ENCODE results near the gene GPR158. TPM values are rescaled to one million over a fixed set of nuclear protein-coding genes. Genes with fewer than 3 reads are reported as not detected.

GPR158 gene
- total RNA-seq, 1 experiment from 2014 or later: 0.24 TPM

- H4K8ac ChIP-seq (replicated peaks; ENCODE audit: insufficient read length, low read depth, low read length): no peak overlapping the region
- no peaks in the 10 kb centered on the region for H3K27me3 Mint-ChIP-seq (ENCODE audit: low read depth)
- H2BK120ac ChIP-seq (ENCODE audit: low read depth, low read length, poor library complexity, severe bottlenecking): no peak overlapping the region
- no peak for TF ChIP-seq CTCF (conservative IDR thresholded peaks at IDR 0.05)
- H3K4me2 ChIP-seq (ENCODE audit: insufficient read depth, insufficient read length, low read length): no peak overlapping the region
- no peaks in the 10 kb centered on the region for H3K23me2 ChIP-seq (ENCODE audit: insufficient read length, low read depth, low read length, poor library complexity, severe bottlenecking)
- no peak overlapping the region for H3K18ac ChIP-seq (ENCODE audit: insufficient read length, low read depth, low read length)
- H4K5ac ChIP-seq (ENCODE audit: insufficient read length, low read depth, low read length): no peak overlapping the region
- H2BK5ac ChIP-seq (ENCODE audit: insufficient read length, low read length): no peak overlapping the region
- WGBS (ENCODE audit: extremely low coverage, insufficient read length, low lambda C conversion rate): no CpG with 5 or more reads among the region's 3 CpGs
- no peak overlapping the region for H3T11ph ChIP-seq (ENCODE audit: low read length)
- no peak overlapping the region for H3K14ac ChIP-seq (ENCODE audit: insufficient read depth, low read length)
- H4K20me1 ChIP-seq (ENCODE audit: control insufficient read depth, insufficient read depth, insufficient read length): no peaks in the 10 kb centered on the region
- no peak overlapping the region for H2AFZ ChIP-seq (ENCODE audit: low read length)
- H3K56ac ChIP-seq (ENCODE audit: insufficient read length, low read depth, low read length): no peak overlapping the region
- no peaks in the 10 kb centered on the region for H3K79me2 ChIP-seq (ENCODE audit: insufficient read depth, low read length)
- no peak overlapping the region for H2BK12ac ChIP-seq (ENCODE audit: insufficient read length, low read depth, low read length)
- H3K23ac ChIP-seq (ENCODE audit: insufficient read length, low read depth, low read length): no peak overlapping the region
- H3K27ac Mint-ChIP-seq: no peak overlapping the region
- H3K4me1 Mint-ChIP-seq: 0 out of 4 replicates have a peak, but pooled peaks cover 0 to 5% of the 10 kb centered on the region in 2 experiments
- H3K9me3 Mint-ChIP-seq: peaks cover 0 to 4% of the 10 kb centered on the region in 2 experiments; a peak in 1 of 5 replicates
- H2BK15ac ChIP-seq (ENCODE audit: low read depth, low read length): no peak overlapping the region
- no peaks in the 10 kb centered on the region for H3K36me3 Mint-ChIP-seq (ENCODE audit: insufficient read depth in 1 of 3, low read depth in 3 of 3)
- H3K4ac ChIP-seq (ENCODE audit: low read depth, low read length): no peak overlapping the region
- no peak overlapping the region for H2AK5ac ChIP-seq (ENCODE audit: insufficient read length, low read length)
- H3K27me3 ChIP-seq (ENCODE audit: insufficient read depth, low read length): no peaks in the 10 kb centered on the region
- no peaks in the 10 kb centered on the region for H3K9me3 ChIP-seq (ENCODE audit: control insufficient read depth, low read depth, low read length)
- no peak overlapping the region for H3K4me3 Mint-ChIP-seq
- no peak overlapping the region for H2BK20ac ChIP-seq (ENCODE audit: low read depth, low read length, poor library complexity, severe bottlenecking)
- no peaks in the 10 kb centered on the region for H3K4me1 ChIP-seq (ENCODE audit: insufficient read depth, low read length)
- H4K91ac ChIP-seq (ENCODE audit: insufficient read length, low read depth, low read length): no peak overlapping the region
- no peak overlapping the region for H3K9ac ChIP-seq (ENCODE audit: extremely low read depth, insufficient read length, low read length)
- no peaks in the 10 kb centered on the region for H3K79me1 ChIP-seq (ENCODE audit: insufficient read depth, low read depth, low read length, poor library complexity, severe bottlenecking)
- DNase-seq: no peak
- H3K27ac ChIP-seq (ENCODE audit: insufficient read length, low read depth, low read length): no peak overlapping the region
Measured at GRCh38 chr10:25327273-25327672, 152.5 kb downstream of the GPR158 start.
